C4-2B (cell line): Measurements from ENCODE around the gene TMEM134.

Source experiments
- CTCF ChIP-seq: fragments of 450-650 bp; conservative IDR thresholded peaks from 2 replicates; pipeline ENCODE4 v1.5.1; 2017; ENCODE audit warnings: mild to moderate bottlenecking
- ZFX ChIP-seq: fragments of 450-650 bp; IDR thresholded peaks from 2 replicates; pipeline ENCODE4 v1.6.1; 2017

GRCh38 chr11:67517784-67518552 is 48.9 kb upstream of the TMEM134 start:
- no peak for TF ChIP-seq CTCF
- TF ChIP-seq ZFX = no peak
